HEK293 (cell line): ENCODE measurements around the gene TMED6.

Source experiments
- CTCF ChIA-PET: fragments of 350-600 bp; formaldehyde crosslinking; extraction: SDS; loops from one replicate; lab custom pipeline; 2021; ENCODE audit warnings: antibody characterized with exemption; lab: Yijun Ruan, JAX
- POLR2A ChIA-PET: fragments of 300-600 bp; formaldehyde crosslinking; extraction: SDS; loops from one replicate; lab custom pipeline; 2020; ENCODE audit warnings: antibody characterized with exemption, inconsistent platforms; lab: Yijun Ruan, JAX
- H3K27ac ChIP-seq: fragments of 200-500 bp; sonication (Bioruptor generic); 2 replicates; pipeline ENCODE4 v1.5.1; 2014; ENCODE audit warnings: low read depth, low read length, control low read depth, inconsistent platforms; ENCODE audit errors: extremely low read depth
- H3K36me3 ChIP-seq, 2 experiments: fragments of 200-500 bp in 1 of 2; sonication (Bioruptor generic) in 1 of 2; 1 replicate in 1 of 2; 2 replicates in 1 of 2; pipeline ENCODE4 v1.5.1; 2014 to 2017; ENCODE audit warnings: inconsistent platforms in 2 of 2, low read length in 2 of 2; ENCODE audit not compliant: control insufficient read depth in 2 of 2, insufficient read depth in 1 of 2
- H3K4me1 ChIP-seq: fragments of 200-500 bp; sonication (Bioruptor generic); 2 replicates; pipeline ENCODE4 v1.5.1; 2014; ENCODE audit warnings: mild to moderate bottlenecking, low read length, inconsistent platforms; ENCODE audit not compliant: control insufficient read depth, insufficient read depth
- H3K4me3 ChIP-seq: 2 replicates; pipeline ENCODE4 v1.5.1; 2011; ENCODE audit warnings: low read depth, mild to moderate bottlenecking, control low read depth, low read length, moderate library complexity
- H3K9me3 ChIP-seq: fragments of 200-500 bp; sonication (Bioruptor generic); 2 replicates; pipeline ENCODE4 v1.5.1; 2014; ENCODE audit warnings: low read depth, low read length, inconsistent platforms; ENCODE audit not compliant: control insufficient read depth, insufficient read depth
- AEBP2 ChIP-seq: fragments of 450-650 bp; formaldehyde crosslinking; IDR thresholded peaks from 2 replicates; pipeline ENCODE4 v1.5.1; 2016; ENCODE audit warnings: missing biosample characterization, missing genetic modification characterization, borderline replicate concordance
- GFI1B ChIP-seq: fragments of 450-650 bp; formaldehyde crosslinking; IDR thresholded peaks from 2 replicates; pipeline ENCODE4 v1.5.1; 2016; ENCODE audit warnings: missing biosample characterization, missing genetic modification characterization
- PATZ1 ChIP-seq: fragments of 450-650 bp; formaldehyde crosslinking; IDR thresholded peaks from 2 replicates; pipeline ENCODE4 v1.5.1; 2016; ENCODE audit warnings: missing biosample characterization, missing genetic modification characterization
- PRDM1 ChIP-seq: fragments of 450-650 bp; formaldehyde crosslinking; IDR thresholded peaks from 2 replicates; pipeline ENCODE4; 2016; ENCODE audit warnings: missing biosample characterization, missing genetic modification characterization
- ZNF133 ChIP-seq: fragments of 450-650 bp; formaldehyde crosslinking; IDR thresholded peaks from 2 replicates; pipeline ENCODE4 v1.5.1; 2016; ENCODE audit warnings: missing biosample characterization, missing genetic modification characterization
- ZNF274 ChIP-seq, 2 experiments: fragments of 200-500 bp in 1 of 2; fragments of 450-650 bp in 1 of 2; sonication (Bioruptor generic) in 1 of 2; formaldehyde crosslinking in 1 of 2; IDR thresholded peaks; 2 replicates each; pipeline versions ENCODE4 v1.5.1 to v1.6.1; 2014 to 2016; ENCODE audit warnings: borderline replicate concordance in 1 of 2, inconsistent platforms in 1 of 2, low read length in 1 of 2, missing biosample characterization in 1 of 2, missing genetic modification characterization in 1 of 2
- ZNF513 ChIP-seq: fragments of 450-650 bp; IDR thresholded peaks from 2 replicates; pipeline ENCODE4 v1.5.1; 2018; ENCODE audit warnings: missing biosample characterization, missing genetic modification characterization
- ZNF560 ChIP-seq: fragments of 450-650 bp; formaldehyde crosslinking; IDR thresholded peaks from 2 replicates; pipeline ENCODE4 v1.5.1; 2017; ENCODE audit warnings: missing biosample characterization, missing genetic modification characterization, borderline replicate concordance
- ZNF600 ChIP-seq: fragments of 450-650 bp; formaldehyde crosslinking; IDR thresholded peaks from 2 replicates; pipeline ENCODE4 v1.5.1; 2016; ENCODE audit warnings: missing biosample characterization, missing genetic modification characterization
- ZNF670 ChIP-seq: fragments of 450-650 bp; formaldehyde crosslinking; IDR thresholded peaks from 2 replicates; pipeline ENCODE4 v1.5.1; 2016; ENCODE audit warnings: missing biosample characterization, missing genetic modification characterization, low read depth
- ZNF777 ChIP-seq: fragments of 450-650 bp; formaldehyde crosslinking; IDR thresholded peaks from 2 replicates; pipeline ENCODE4 v1.5.1; 2017; ENCODE audit warnings: missing biosample characterization, missing genetic modification characterization, borderline replicate concordance
- ZNF792 ChIP-seq: fragments of 450-650 bp; formaldehyde crosslinking; IDR thresholded peaks from 2 replicates; pipeline ENCODE4 v1.5.1; 2016; ENCODE audit warnings: missing biosample characterization, missing genetic modification characterization
- ZXDB ChIP-seq: fragments of 450-650 bp; formaldehyde crosslinking; IDR thresholded peaks from 2 replicates; pipeline ENCODE4 v1.5.1; 2016; ENCODE audit warnings: missing biosample characterization, missing genetic modification characterization

TMED6 gene

GRCh38 chr16:69320740-69321073 lies 30.9 kb downstream of the TMED6 start:
- Histone ChIP-seq H3K36me3 (peaks cover 13 to 93% of the 10 kb centered on the region in 2 experiments; a peak in 2 of 3 replicates), H3K9me3 (no peaks in the 10 kb centered on the region), H3K4me3 (no peak overlapping the region), H3K4me1 (peaks cover 4% of the 10 kb centered on the region; the same call in 1 of the 2 replicates), H3K27ac (no peak overlapping the region)
- CTCF ChIA-PET: no interaction called here
- POLR2A ChIA-PET: interaction anchor here (0.5 kb wide), 1 partner anchor 38 kb away, joined by 4 read pairs; no protein-coding TSS in a partner anchor
- TF ChIP-seq ZNF600 (0 out of 2 replicates have a peak, but pooled peaks have one; percentile 22), ZNF133 (no peak), ZNF670 (tag by site-specific recombination) (no peak), ZNF777 (no peak)

GRCh38 chr16:69319826-69320739 lies 31.5 kb downstream of the TMED6 start:
- Histone ChIP-seq H3K27ac (no peak overlapping the region), H3K36me3 (peaks cover 14 to 95% of the 10 kb centered on the region in 2 experiments; a peak in 2 of 3 replicates), H3K4me1 (peaks cover 4% of the 10 kb centered on the region; the same call in 1 of the 2 replicates), H3K4me3 (no peak overlapping the region), H3K9me3 (no peaks in the 10 kb centered on the region)
- ChIA-PET POLR2A (interaction anchor here (0.5 kb wide), 1 partner anchor 38 kb away, joined by 4 read pairs; no protein-coding TSS in a partner anchor), CTCF (no interaction called here)
- TF ChIP-seq ZNF274 (IDR thresholded peaks at IDR 0.05; ENCODE audit: low read length): no peak
- no peak for TF ChIP-seq ZNF274 (tag by site-specific recombination; IDR thresholded peaks at IDR 0.05; ENCODE audit: borderline replicate concordance)
- 0 out of 2 replicates have a peak, but pooled peaks have one; percentile 10 for TF ChIP-seq ZNF513 (tag by site-specific recombination)
- TF ChIP-seq ZNF560 (tag by site-specific recombination): no peak

GRCh38 chr16:69319381-69319780 lies 32.2 kb downstream of the TMED6 start:
- no peak for TF ChIP-seq GFI1B (tag by site-specific recombination)
- peak; percentile 9; the same call in 1 of the 2 replicates for TF ChIP-seq PRDM1 (tag by site-specific recombination)
- no peak for TF ChIP-seq ZXDB (tag by site-specific recombination)
- TF ChIP-seq AEBP2: no peak
- TF ChIP-seq ZNF792 (tag by site-specific recombination): no peak
- TF ChIP-seq PATZ1 (tag by site-specific recombination): no peak
- TF ChIP-seq, all 188 proteins: peak for 1
- POLR2A ChIA-PET: no interaction called here
- Histone ChIP-seq H3K36me3 (peaks cover 17 to 94% of the 10 kb centered on the region in 2 experiments; a peak in 2 of 3 replicates), H3K9me3 (no peaks in the 10 kb centered on the region), H3K4me1 (peaks cover 2% of the 10 kb centered on the region; the same call in 1 of the 2 replicates), H3K27ac (no peak overlapping the region), H3K4me3 (no peak overlapping the region)
- CTCF ChIA-PET: interaction anchor here (0.6 kb wide), 1 partner anchor 64 kb away, joined by 3 read pairs; no protein-coding TSS in a partner anchor
